Loucy (cell line): Measurements from ENCODE around the gene GTSE1.

Experiments used
- H2AFZ ChIP-seq: fragments of 200-600 bp; sonication (generic); 2 replicates; pipeline ENCODE4 v1.6.0; 2016; ENCODE audit warnings: antibody characterized with exemption, mild to moderate bottlenecking, low read length, moderate library complexity
- H3F3A ChIP-seq: fragments of 200-600 bp; 2 replicates; pipeline ENCODE4 v1.6.0; 2016; ENCODE audit warnings: antibody characterized with exemption, low read depth, mild to moderate bottlenecking
- H3K27me3 ChIP-seq: fragments of 200-600 bp; sonication (generic); 2 replicates; pipeline ENCODE4 v1.6.1; 2014; ENCODE audit warnings: low read length, mild to moderate bottlenecking; ENCODE audit not compliant: insufficient read depth, poor library complexity, severe bottlenecking
- H3K36me3 ChIP-seq: fragments of 200-600 bp; sonication (generic); 2 replicates; pipeline ENCODE4 v1.6.1; 2016; ENCODE audit warnings: low read length; ENCODE audit not compliant: insufficient read depth
- H3K4me1 ChIP-seq: fragments of 200-600 bp; sonication (generic); 2 replicates; pipeline ENCODE4 v1.5.1; 2014; ENCODE audit warnings: low read length, mild to moderate bottlenecking; ENCODE audit not compliant: insufficient read depth, poor library complexity, severe bottlenecking
- H3K4me2 ChIP-seq: fragments of 200-600 bp; sonication (generic); 2 replicates; pipeline ENCODE4 v1.6.0; 2014; ENCODE audit warnings: antibody characterized with exemption, low read length, low read depth, mild to moderate bottlenecking; ENCODE audit not compliant: poor library complexity, severe bottlenecking
- H3K4me3 ChIP-seq: fragments of 200-600 bp; sonication (generic); 2 replicates; pipeline ENCODE4 v1.5.1; 2014; ENCODE audit warnings: low read length, mild to moderate bottlenecking, mixed read lengths; ENCODE audit not compliant: poor library complexity, severe bottlenecking
- H3K79me2 ChIP-seq: fragments of 200-600 bp; sonication (generic); 2 replicates; pipeline ENCODE4 v1.6.1; 2014; ENCODE audit warnings: low read length; ENCODE audit not compliant: insufficient read depth
- H3K9ac ChIP-seq: fragments of 200-600 bp; sonication (generic); 2 replicates; pipeline ENCODE4 v1.6.0; 2014; ENCODE audit warnings: mild to moderate bottlenecking, low read depth, low read length, moderate library complexity; ENCODE audit not compliant: poor library complexity, severe bottlenecking
- H3K9me2 ChIP-seq: fragments of 200-600 bp; sonication (generic); replicated peaks from 2 replicates; pipeline ENCODE4 v1.6.1; 2016; ENCODE audit warnings: low read depth, low read length, mixed read lengths
- H3K9me3 ChIP-seq: fragments of 200-600 bp; sonication (generic); 2 replicates; pipeline ENCODE4 v1.6.1; 2014; ENCODE audit warnings: mild to moderate bottlenecking, antibody characterized with exemption, low read length, low read depth; ENCODE audit not compliant: insufficient read depth
- H4K20me1 ChIP-seq: fragments of 200-600 bp; sonication (generic); 2 replicates; pipeline ENCODE4 v1.6.0; 2014; ENCODE audit warnings: antibody characterized with exemption, low read length, mild to moderate bottlenecking; ENCODE audit not compliant: insufficient read depth, poor library complexity, severe bottlenecking
- EZH2phosphoT487 ChIP-seq: fragments of 200-600 bp; IDR thresholded peaks from 2 replicates; pipeline ENCODE4 v1.6.1; 2018; ENCODE audit warnings: antibody characterized with exemption, mild to moderate bottlenecking, moderate library complexity, borderline replicate concordance
- TF ChIP-seq, protein P1 (sequence below): fragments of 200-600 bp; sonication (generic); conservative IDR thresholded peaks from 2 replicates; pipeline ENCODE4 v1.5.1; 2014; ENCODE audit warnings: mild to moderate bottlenecking, antibody characterized with exemption, low read length

Gene GTSE1

DNA sequence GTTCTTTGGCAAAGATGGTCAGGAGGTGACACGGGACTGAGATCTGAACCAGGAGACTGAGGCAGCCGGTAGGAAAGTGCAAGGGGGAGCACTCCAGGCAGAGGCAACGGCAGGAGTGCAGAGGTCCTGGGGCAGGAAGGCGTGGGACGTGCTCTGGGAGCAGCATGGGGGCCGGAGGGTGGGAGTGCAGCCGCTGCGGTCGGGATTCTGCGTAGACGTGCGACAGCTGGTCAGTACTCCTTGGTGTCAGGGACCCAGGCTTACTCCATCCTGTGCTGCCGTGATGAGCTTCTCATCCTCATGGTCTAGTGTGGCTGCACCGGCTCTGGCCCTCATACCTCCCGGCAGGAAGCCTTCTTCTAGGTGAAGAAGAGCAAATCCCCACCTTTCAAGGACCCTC is 21.9 kb downstream of the GTSE1 start:
- peaks cover 73% of the 10 kb centered on the region for H3K79me2 ChIP-seq
- H3F3A ChIP-seq, result 0 out of 2 replicates have a peak, but pooled peaks cover 2% of the 10 kb centered on the region
- TF ChIP-seq, protein P1, sequence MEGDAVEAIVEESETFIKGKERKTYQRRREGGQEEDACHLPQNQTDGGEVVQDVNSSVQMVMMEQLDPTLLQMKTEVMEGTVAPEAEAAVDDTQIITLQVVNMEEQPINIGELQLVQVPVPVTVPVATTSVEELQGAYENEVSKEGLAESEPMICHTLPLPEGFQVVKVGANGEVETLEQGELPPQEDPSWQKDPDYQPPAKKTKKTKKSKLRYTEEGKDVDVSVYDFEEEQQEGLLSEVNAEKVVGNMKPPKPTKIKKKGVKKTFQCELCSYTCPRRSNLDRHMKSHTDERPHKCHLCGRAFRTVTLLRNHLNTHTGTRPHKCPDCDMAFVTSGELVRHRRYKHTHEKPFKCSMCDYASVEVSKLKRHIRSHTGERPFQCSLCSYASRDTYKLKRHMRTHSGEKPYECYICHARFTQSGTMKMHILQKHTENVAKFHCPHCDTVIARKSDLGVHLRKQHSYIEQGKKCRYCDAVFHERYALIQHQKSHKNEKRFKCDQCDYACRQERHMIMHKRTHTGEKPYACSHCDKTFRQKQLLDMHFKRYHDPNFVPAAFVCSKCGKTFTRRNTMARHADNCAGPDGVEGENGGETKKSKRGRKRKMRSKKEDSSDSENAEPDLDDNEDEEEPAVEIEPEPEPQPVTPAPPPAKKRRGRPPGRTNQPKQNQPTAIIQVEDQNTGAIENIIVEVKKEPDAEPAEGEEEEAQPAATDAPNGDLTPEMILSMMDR, result no peak
- TF ChIP-seq EZH2phosphoT487, result no peak
- H3K4me2 ChIP-seq, result no peak overlapping the region
- no peak overlapping the region for H3K4me3 ChIP-seq
- peaks cover 93% of the 10 kb centered on the region for H3K36me3 ChIP-seq
- peaks cover 25% of the 10 kb centered on the region for H4K20me1 ChIP-seq
- H2AFZ ChIP-seq, result no peak overlapping the region
- H3K9me3 ChIP-seq, result no peaks in the 10 kb centered on the region
- H3K27me3 ChIP-seq, result no peaks in the 10 kb centered on the region
- H3K4me1 ChIP-seq, result no peaks in the 10 kb centered on the region
- no peaks in the 10 kb centered on the region for H3K9me2 ChIP-seq
- no peak overlapping the region for H3K9ac ChIP-seq

DNA sequence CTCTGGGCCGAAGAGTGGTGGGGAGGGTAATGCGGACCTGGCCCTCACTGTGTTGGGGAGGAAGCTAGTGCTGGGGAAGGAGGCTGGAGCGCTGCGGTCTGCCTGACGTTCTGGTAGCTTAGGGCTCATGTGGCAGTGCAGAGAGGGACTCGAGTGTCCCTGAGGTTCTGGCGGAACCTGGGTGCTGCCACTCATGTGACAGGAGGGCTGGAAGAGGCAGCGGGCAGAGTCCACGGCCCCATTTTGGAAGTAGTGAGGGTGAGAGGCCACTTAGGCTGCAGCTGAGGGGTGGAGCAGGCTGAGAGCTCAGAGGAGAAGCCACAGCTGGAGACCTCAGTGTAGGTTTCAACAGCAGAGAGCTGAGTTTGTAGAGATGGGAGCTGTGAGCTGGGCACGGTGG is 22.6 kb downstream of the GTSE1 start:
- no peak overlapping the region for H3K9ac ChIP-seq
- no peaks in the 10 kb centered on the region for H3K4me1 ChIP-seq
- peaks cover 25% of the 10 kb centered on the region for H4K20me1 ChIP-seq
- no peak overlapping the region for H2AFZ ChIP-seq
- H3K4me2 ChIP-seq, result no peak overlapping the region
- H3K36me3 ChIP-seq, result peaks cover 93% of the 10 kb centered on the region
- H3K27me3 ChIP-seq, result no peaks in the 10 kb centered on the region
- no peaks in the 10 kb centered on the region for H3K9me2 ChIP-seq
- no peaks in the 10 kb centered on the region for H3F3A ChIP-seq
- no peak overlapping the region for H3K4me3 ChIP-seq
- H3K9me3 ChIP-seq, result no peaks in the 10 kb centered on the region
- no peak for TF ChIP-seq EZH2phosphoT487
- TF ChIP-seq, protein P1, result no peak
- peaks cover 69% of the 10 kb centered on the region for H3K79me2 ChIP-seq

DNA sequence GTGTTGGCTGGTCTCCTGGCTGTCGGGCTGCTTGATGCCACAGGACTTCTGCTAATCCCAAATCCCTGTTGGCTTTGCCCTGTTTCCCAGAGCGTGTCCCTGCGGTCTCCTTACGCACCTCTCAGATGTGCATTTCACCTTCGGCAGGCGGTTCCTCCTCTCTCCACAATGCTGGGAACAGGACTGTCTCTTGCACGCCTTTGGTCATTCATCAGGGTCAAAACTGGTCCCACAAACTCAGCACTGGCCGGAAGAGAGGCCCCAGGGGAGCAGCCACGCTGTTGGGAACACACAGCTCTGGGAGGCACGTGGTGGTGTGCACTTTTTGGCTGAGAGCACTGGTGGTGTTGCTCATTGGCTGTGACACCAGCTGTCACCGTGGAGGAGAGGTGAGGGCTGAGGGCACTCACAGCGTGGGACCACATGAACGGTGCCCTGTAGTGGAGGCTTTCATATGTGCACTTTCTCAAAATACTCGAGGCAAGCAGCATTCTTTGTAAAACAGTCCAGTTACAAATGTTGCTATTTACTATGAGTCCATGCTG is 23.6 kb downstream of the GTSE1 start:
- H3F3A ChIP-seq, result no peaks in the 10 kb centered on the region
- H3K4me3 ChIP-seq, result no peak overlapping the region
- no peaks in the 10 kb centered on the region for H3K27me3 ChIP-seq
- no peak overlapping the region for H3K9ac ChIP-seq
- no peak overlapping the region for H3K4me2 ChIP-seq
- no peak overlapping the region for H2AFZ ChIP-seq
- H3K9me2 ChIP-seq, result no peaks in the 10 kb centered on the region
- H3K4me1 ChIP-seq, result no peaks in the 10 kb centered on the region
- peaks cover 68% of the 10 kb centered on the region for H3K79me2 ChIP-seq
- TF ChIP-seq, protein P1, result no peak
- no peak for TF ChIP-seq EZH2phosphoT487
- peaks cover 25% of the 10 kb centered on the region for H4K20me1 ChIP-seq
- peaks cover 94% of the 10 kb centered on the region for H3K36me3 ChIP-seq
- H3K9me3 ChIP-seq, result no peaks in the 10 kb centered on the region
